HG03520 (cell line): ENCODE data around the gene RAB25.

Source experiments
- ATAC-seq: cut with Tn5 transposase; IDR thresholded peaks from one replicate; pipeline ENCODE4 v1.9.1; 2021; ENCODE audit warnings: mild to moderate bottlenecking, moderate library complexity; ENCODE audit not compliant: unreplicated experiment

Gene RAB25

GRCh38 chr1:156078728-156079127 is 17.8 kb downstream of the RAB25 start:
- ATAC-seq = no peak

- ATAC-seq = no peak
Observed at GRCh38 chr1:156079762-156080161, 18.8 kb downstream of the RAB25 start.

- no peak for ATAC-seq
Observed at GRCh38 chr1:156080241-156080862, 19.4 kb downstream of the RAB25 start.

GRCh38 chr1:156080863-156081179 is 19.9 kb downstream of the RAB25 start:
- no peak for ATAC-seq

- no peak for ATAC-seq
Observed at GRCh38 chr1:156081180-156081916, 20.4 kb downstream of the RAB25 start.

GRCh38 chr1:156081917-156082308 is 21.0 kb downstream of the RAB25 start:
- no peak for ATAC-seq

- ATAC-seq = no peak
Observed at GRCh38 chr1:156082309-156083091, 21.5 kb downstream of the RAB25 start, which contains the start of gene MEX3A. Gene MEX3A, minus strand, starts transcription at chr1:156082465. Its CDS starts 467 bp downstream, at chr1:156081998.

GRCh38 chr1:156083800-156084790 is 23.1 kb downstream of the RAB25 start:
- ATAC-seq = no peak

- ATAC-seq = no peak
Observed at GRCh38 chr1:156086256-156086662, 25.3 kb downstream of the RAB25 start.

- ATAC-seq = no peak
Observed at GRCh38 chr1:156089704-156090103, 28.7 kb downstream of the RAB25 start.

- no peak for ATAC-seq
Observed at GRCh38 chr1:156090138-156090839, 29.3 kb downstream of the RAB25 start.

GRCh38 chr1:156090840-156091188 is 29.9 kb downstream of the RAB25 start:
- no peak for ATAC-seq

- no peak for ATAC-seq
Observed at GRCh38 chr1:156091610-156092009, 30.6 kb downstream of the RAB25 start.

GRCh38 chr1:156095906-156096508 is 35.0 kb downstream of the RAB25 start:
- no peak for ATAC-seq

- no peak for ATAC-seq
Observed at GRCh38 chr1:156096640-156097391, 35.9 kb downstream of the RAB25 start.

- no peak for ATAC-seq
Observed at GRCh38 chr1:156097499-156098178, 36.7 kb downstream of the RAB25 start.

GRCh38 chr1:156098784-156099183 is 37.8 kb downstream of the RAB25 start:
- ATAC-seq = no peak

- ATAC-seq = no peak
Observed at GRCh38 chr1:156099282-156099681, 38.3 kb downstream of the RAB25 start.
